ENCODE measurements around the gene ABCA13.

Gene ABCA13

GRCh38 chr7:48261696-48262095, 90.4 kb downstream of the ABCA13 start:
- H3K27ac ChIP-seq = no peak overlapping the region
- TF ChIP-seq ZFX (IDR thresholded peaks at IDR 0.05) = no peak
- TF ChIP-seq, protein P1, sequence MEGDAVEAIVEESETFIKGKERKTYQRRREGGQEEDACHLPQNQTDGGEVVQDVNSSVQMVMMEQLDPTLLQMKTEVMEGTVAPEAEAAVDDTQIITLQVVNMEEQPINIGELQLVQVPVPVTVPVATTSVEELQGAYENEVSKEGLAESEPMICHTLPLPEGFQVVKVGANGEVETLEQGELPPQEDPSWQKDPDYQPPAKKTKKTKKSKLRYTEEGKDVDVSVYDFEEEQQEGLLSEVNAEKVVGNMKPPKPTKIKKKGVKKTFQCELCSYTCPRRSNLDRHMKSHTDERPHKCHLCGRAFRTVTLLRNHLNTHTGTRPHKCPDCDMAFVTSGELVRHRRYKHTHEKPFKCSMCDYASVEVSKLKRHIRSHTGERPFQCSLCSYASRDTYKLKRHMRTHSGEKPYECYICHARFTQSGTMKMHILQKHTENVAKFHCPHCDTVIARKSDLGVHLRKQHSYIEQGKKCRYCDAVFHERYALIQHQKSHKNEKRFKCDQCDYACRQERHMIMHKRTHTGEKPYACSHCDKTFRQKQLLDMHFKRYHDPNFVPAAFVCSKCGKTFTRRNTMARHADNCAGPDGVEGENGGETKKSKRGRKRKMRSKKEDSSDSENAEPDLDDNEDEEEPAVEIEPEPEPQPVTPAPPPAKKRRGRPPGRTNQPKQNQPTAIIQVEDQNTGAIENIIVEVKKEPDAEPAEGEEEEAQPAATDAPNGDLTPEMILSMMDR (conservative IDR thresholded peaks at IDR 0.05) = no peak

DNA sequence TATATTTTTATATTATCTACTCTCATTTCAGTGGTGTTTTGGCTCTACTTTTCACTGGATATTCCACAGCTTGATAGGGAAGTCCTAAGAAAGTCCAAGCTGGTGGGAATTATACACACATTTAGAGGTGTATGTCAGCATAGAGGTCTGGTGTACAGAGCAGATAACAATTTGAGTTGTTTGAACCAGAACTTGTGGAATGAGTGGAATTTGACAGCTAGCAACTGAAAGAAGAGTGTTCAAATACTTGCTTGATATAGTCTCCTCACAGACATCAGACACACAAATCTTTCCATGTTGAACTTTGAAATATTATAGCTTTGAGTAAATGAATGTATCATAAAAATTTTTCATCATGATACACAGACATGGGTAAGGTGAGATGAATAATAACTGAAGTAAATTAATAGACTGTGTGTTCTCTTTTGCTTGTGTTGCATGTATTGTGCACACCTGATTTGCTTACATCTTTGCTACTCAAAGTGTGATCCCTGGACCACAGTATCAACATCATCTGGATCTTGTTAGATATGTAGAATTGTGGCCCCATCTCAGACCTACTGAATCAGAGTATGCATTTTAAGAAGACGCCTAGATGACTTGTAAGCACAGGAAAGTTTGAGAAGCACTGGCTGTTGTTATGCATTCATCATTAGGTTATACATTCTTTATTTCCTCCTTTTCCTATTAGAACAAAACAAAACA, 91.5 kb downstream of the ABCA13 start:
- H3K27ac ChIP-seq = no peak overlapping the region
- TF ChIP-seq, protein P1 (conservative IDR thresholded peaks at IDR 0.05) = no peak
- TF ChIP-seq ZFX (IDR thresholded peaks at IDR 0.05) = no peak

- H3K27ac ChIP-seq = no peak overlapping the region
- TF ChIP-seq, protein P1 (conservative IDR thresholded peaks at IDR 0.05) = no peak
- no peak for TF ChIP-seq ZFX (IDR thresholded peaks at IDR 0.05)
Measured at GRCh38 chr7:48263311-48263650, 92.0 kb downstream of the ABCA13 start.

GRCh38 chr7:48269066-48269465, 97.8 kb downstream of the ABCA13 start:
- no peak for TF ChIP-seq ZFX (IDR thresholded peaks at IDR 0.05)
- TF ChIP-seq, protein P1 (conservative IDR thresholded peaks at IDR 0.05) = no peak
- no peak overlapping the region for H3K27ac ChIP-seq

GRCh38 chr7:48274662-48275061, 103.4 kb downstream of the ABCA13 start:
- TF ChIP-seq, protein P1 (conservative IDR thresholded peaks at IDR 0.05) = no peak
- TF ChIP-seq ZFX (IDR thresholded peaks at IDR 0.05) = no peak
- no peak overlapping the region for H3K27ac ChIP-seq

DNA sequence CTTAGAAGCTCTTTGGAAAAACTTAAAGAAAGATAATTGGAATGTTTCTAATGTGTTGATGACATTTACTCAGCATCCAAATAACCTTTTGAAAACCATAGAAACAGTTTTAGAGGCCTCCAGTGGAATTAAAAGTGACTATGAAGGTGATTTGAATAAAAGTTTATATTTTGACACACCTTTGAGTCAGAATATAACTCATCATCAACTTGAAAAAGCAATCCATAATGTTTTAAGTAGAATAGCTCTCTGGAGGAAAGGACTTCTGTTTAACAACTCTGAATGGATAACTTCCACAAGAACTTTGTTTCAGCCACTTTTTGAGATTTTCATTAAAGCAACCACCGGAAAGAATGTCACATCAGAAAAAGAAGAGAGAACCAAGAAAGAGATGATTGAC, 108.2 kb downstream of the ABCA13 start:
- no peak overlapping the region for H3K27ac ChIP-seq
- no peak for TF ChIP-seq ZFX (IDR thresholded peaks at IDR 0.05)
- TF ChIP-seq, protein P1 (conservative IDR thresholded peaks at IDR 0.05) = no peak

GRCh38 chr7:48280100-48280499, 108.8 kb downstream of the ABCA13 start:
- TF ChIP-seq ZFX (IDR thresholded peaks at IDR 0.05) = no peak
- TF ChIP-seq, protein P1 (conservative IDR thresholded peaks at IDR 0.05) = no peak
- H3K27ac ChIP-seq = no peak overlapping the region
